ENCODE results near the gene CHKB.

CHKB gene

GRCh38 chr22:50626314-50626849 lies 43.7 kb upstream of the CHKB start:
- no peak for TF ChIP-seq CTCF (IDR thresholded peaks at IDR 0.05; ENCODE audit: low read depth, low read length)

GRCh38 chr22:50625568-50626313 lies 43.1 kb upstream of the CHKB start:
- DNase-seq (ENCODE audit: extremely low read depth, low read depth) = no peak

More at GRCh38 chr22:50626314-50626849, 43.7 kb upstream of the CHKB start:
- no peak for DNase-seq (ENCODE audit: extremely low read depth, low read depth)

GRCh38 chr22:50625131-50625567 lies 42.5 kb upstream of the CHKB start:
- no peak for DNase-seq (ENCODE audit: extremely low read depth, low read depth)
- no peak for TF ChIP-seq CTCF (IDR thresholded peaks at IDR 0.05; ENCODE audit: low read depth, low read length)

More at GRCh38 chr22:50625568-50626313, 43.1 kb upstream of the CHKB start:
- no peak for TF ChIP-seq CTCF (IDR thresholded peaks at IDR 0.05; ENCODE audit: low read depth, low read length)

GRCh38 chr22:50624347-50625130 lies 41.9 kb upstream of the CHKB start:
- no peak for TF ChIP-seq CTCF (IDR thresholded peaks at IDR 0.05; ENCODE audit: low read depth, low read length)
- no peak for DNase-seq (ENCODE audit: extremely low read depth, low read depth)

- TF ChIP-seq CTCF (IDR thresholded peaks at IDR 0.05; ENCODE audit: low read depth, low read length) = no peak
- no peak for DNase-seq (ENCODE audit: extremely low read depth, low read depth)
Observed at GRCh38 chr22:50622723-50623327, 40.2 kb upstream of the CHKB start.

- no peak for DNase-seq (ENCODE audit: extremely low read depth, low read depth)
- peak; percentile 7 for TF ChIP-seq CTCF (IDR thresholded peaks at IDR 0.05; ENCODE audit: low read depth, low read length)
Observed at GRCh38 chr22:50621948-50622722, 39.5 kb upstream of the CHKB start.

Data from AG09319 (cell line).